ENCODE measurements around the gene HBE1. TPM values are rescaled to one million over a fixed set of nuclear protein-coding genes. Genes with fewer than 3 reads are reported as not detected.

HBE1 gene
- total and polyA plus RNA-seq, 2 of the 8 experiments (the other 6 are each of a cell fraction or from before 2014, with no cell fraction given), result 0.39 TPM; not detected in 1

DNA sequence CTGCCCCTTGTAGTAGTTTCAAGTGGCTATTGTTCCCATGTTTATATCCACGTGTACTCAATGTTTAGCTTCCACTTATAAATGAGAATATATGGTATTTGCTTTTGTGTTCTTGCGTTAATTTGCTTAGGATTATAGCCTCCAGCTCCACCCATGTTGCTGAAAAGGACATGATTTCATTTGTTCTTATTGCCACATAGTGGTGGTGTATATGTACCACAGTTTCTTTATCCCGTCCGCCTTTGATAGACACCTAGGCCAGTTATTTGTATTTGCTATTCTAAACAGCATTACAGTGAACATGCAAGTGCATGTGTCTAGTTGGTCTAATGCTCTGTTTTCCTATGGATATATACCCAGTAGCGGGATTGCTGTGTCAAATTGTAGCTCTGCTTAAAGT is 47.5 kb upstream of the HBE1 start:
- H3K14ac ChIP-seq (ENCODE audit: insufficient read length), result no peak overlapping the region
- WGBS, 2 experiments (ENCODE audit: extremely low coverage in 1 of 2, insufficient coverage in 1 of 2, insufficient read length in 1 of 2, insufficient replicate concordance in 2 of 2, low coverage in 1 of 2, low lambda C conversion rate in 2 of 2, missing lambda C conversion rate in 1 of 2), result 82% methylated on average over 5 of the region's 5 CpGs; no CpG with 5 or more reads in 1 of the 2 experiments
- TF ChIP-seq RFX5 (IDR thresholded peaks at IDR 0.05; ENCODE audit: borderline replicate concordance, low read depth, low read length), result no peak
- TF ChIP-seq YY1 (IDR thresholded peaks at IDR 0.05; ENCODE audit: low read depth, low read length), result no peak
- no peak for TF ChIP-seq SRF (IDR thresholded peaks at IDR 0.05; ENCODE audit: low read depth, low read length)
- TF ChIP-seq JUN (IDR thresholded peaks at IDR 0.05; ENCODE audit: low read depth, low read length), result no peak
- TF ChIP-seq BRCA1 (IDR thresholded peaks at IDR 0.05; ENCODE audit: low read depth, low read length), result no peak
- TF ChIP-seq, protein P1, sequence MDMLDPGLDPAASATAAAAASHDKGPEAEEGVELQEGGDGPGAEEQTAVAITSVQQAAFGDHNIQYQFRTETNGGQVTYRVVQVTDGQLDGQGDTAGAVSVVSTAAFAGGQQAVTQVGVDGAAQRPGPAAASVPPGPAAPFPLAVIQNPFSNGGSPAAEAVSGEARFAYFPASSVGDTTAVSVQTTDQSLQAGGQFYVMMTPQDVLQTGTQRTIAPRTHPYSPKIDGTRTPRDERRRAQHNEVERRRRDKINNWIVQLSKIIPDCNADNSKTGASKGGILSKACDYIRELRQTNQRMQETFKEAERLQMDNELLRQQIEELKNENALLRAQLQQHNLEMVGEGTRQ (IDR thresholded peaks at IDR 0.05; ENCODE audit: low read length), result no peak
- TF ChIP-seq SUZ12 (IDR thresholded peaks at IDR 0.05; ENCODE audit: low read length), result no peak
- no peak for TF ChIP-seq EZH2 (IDR thresholded peaks at IDR 0.05; ENCODE audit: low read depth, low read length, severe bottlenecking)
- no peak for TF ChIP-seq BACH1 (IDR thresholded peaks at IDR 0.05; ENCODE audit: low read length)
- TF ChIP-seq SIX5 (IDR thresholded peaks at IDR 0.05; ENCODE audit: low read depth, low read length), result no peak
- TF ChIP-seq KDM1A (IDR thresholded peaks at IDR 0.05; ENCODE audit: borderline replicate concordance, low read length), result no peak
- TF ChIP-seq SP2 (IDR thresholded peaks at IDR 0.05; ENCODE audit: low read length), result no peak
- TF ChIP-seq, protein P2, sequence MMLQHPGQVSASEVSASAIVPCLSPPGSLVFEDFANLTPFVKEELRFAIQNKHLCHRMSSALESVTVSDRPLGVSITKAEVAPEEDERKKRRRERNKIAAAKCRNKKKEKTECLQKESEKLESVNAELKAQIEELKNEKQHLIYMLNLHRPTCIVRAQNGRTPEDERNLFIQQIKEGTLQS (IDR thresholded peaks at IDR 0.05; ENCODE audit: insufficient read depth, low read depth, low read length), result no peak
- no peak for TF ChIP-seq ASH2L (IDR thresholded peaks at IDR 0.05; ENCODE audit: low read length)
- no peak for FAIRE-seq
- no peaks in the 10 kb centered on the region for H3K27me3 ChIP-seq (replicated peaks in 1 of 4; ENCODE audit: control insufficient read depth in 3 of 4, extremely low read depth in 1 of 4, insufficient read depth in 3 of 4, low read length in 3 of 4)
- H3K4ac ChIP-seq (replicated peaks; ENCODE audit: insufficient read length, low read depth, low read length), result no peak overlapping the region
- H3K4me3 ChIP-seq (ENCODE audit: extremely low read depth in 1 of 4, insufficient read depth in 2 of 4, low read depth in 3 of 4, low read length in 4 of 4), result no peak overlapping the region
- no peaks in the 10 kb centered on the region for H3K36me3 ChIP-seq (ENCODE audit: control insufficient read depth in 2 of 4, insufficient read depth in 4 of 4, low read length in 3 of 4)
- no peak for DNase-seq (ENCODE audit: low read depth in 1 of 2, low spot score in 2 of 2)
- POLR2A ChIA-PET (ENCODE audit: partially characterized antibody), result no interaction called here
- H3K4me2 ChIP-seq (ENCODE audit: insufficient read depth in 1 of 2, low read depth in 2 of 2, low read length in 2 of 2), result no peak overlapping the region
- no peak overlapping the region for H2BK5ac ChIP-seq (ENCODE audit: low read depth, low read length)
- H2AK5ac ChIP-seq (ENCODE audit: low read depth, low read length), result no peak overlapping the region
- H2BK20ac ChIP-seq (ENCODE audit: low read length), result no peak overlapping the region
- no peak overlapping the region for H2BK15ac ChIP-seq (ENCODE audit: low read length)
- no peak overlapping the region for H2AFZ ChIP-seq (ENCODE audit: low read length)
- no peaks in the 10 kb centered on the region for H4K20me1 ChIP-seq (replicated peaks in 1 of 2; ENCODE audit: control insufficient read depth in 1 of 2, insufficient read depth in 2 of 2, low read length in 2 of 2)
- no peaks in the 10 kb centered on the region; a peak in 1 of 4 replicates for H3K9me3 ChIP-seq (ENCODE audit: insufficient read depth in 2 of 2, low read depth in 1 of 2, low read length in 1 of 2)
- H2BK12ac ChIP-seq (ENCODE audit: low read depth, low read length), result no peak overlapping the region
- peaks cover 0 to 2% (median 0%) of the 10 kb centered on the region in 4 experiments; a peak in 1 of 7 replicates for H3K4me1 ChIP-seq (replicated peaks in 1 of 4; ENCODE audit: control insufficient read depth in 3 of 4, insufficient read depth in 4 of 4, low read length in 3 of 4)
- no peak overlapping the region for H4K91ac ChIP-seq (replicated peaks; ENCODE audit: insufficient read length, low read length)
- no peak overlapping the region for H3K27ac ChIP-seq (ENCODE audit: low read depth, low read length)
- no peak overlapping the region for H2BK120ac ChIP-seq (replicated peaks; ENCODE audit: low read depth, low read length)
- no peaks in the 10 kb centered on the region for H3K79me2 ChIP-seq (ENCODE audit: control insufficient read depth in 1 of 2, insufficient read depth in 2 of 2, low read length in 2 of 2)
- no peak overlapping the region for H3K56ac ChIP-seq (replicated peaks; ENCODE audit: insufficient read length, low read depth, low read length)
- H4K8ac ChIP-seq (ENCODE audit: extremely low read depth, insufficient read depth, low read length), result no peak overlapping the region
- H4K5ac ChIP-seq (ENCODE audit: insufficient read length, low read depth, low read length), result no peak overlapping the region
- no peaks in the 10 kb centered on the region for H3K79me1 ChIP-seq (ENCODE audit: low read depth, low read length)
- CTCF ChIA-PET (ENCODE audit: partially characterized antibody), result interaction anchor here (0.9 to 1.6 kb wide), 4 partner anchors 9 to 113 kb away, joined by 3 to 5 read pairs (median 4); no protein-coding TSS in a partner anchor
- no peak overlapping the region for H3K23ac ChIP-seq (ENCODE audit: insufficient read length)
- no peak overlapping the region for H3K18ac ChIP-seq (ENCODE audit: extremely low read depth, low read length)
- H3K9ac ChIP-seq (replicated peaks in 1 of 4; ENCODE audit: extremely low read depth in 1 of 4, low read depth in 3 of 4, low read length in 3 of 4), result no peak overlapping the region
- H3K23me2 ChIP-seq (ENCODE audit: low read depth, low read length), result no peaks in the 10 kb centered on the region

Data from H1 (cell line).